Heart right ventricle (tissue), 16 donors: ENCODE results near the gene TMEM171. TPM values are rescaled to one million over a fixed set of nuclear protein-coding genes. Genes with fewer than 3 reads are reported as not detected.

Experiments
- ATAC-seq, 8 donors: fragments of 200-7000 bp; cut with Tn5 transposase; one replicate each; pipeline ENCODE4 v1.9.1; 2020; ENCODE audit warnings: mild to moderate bottlenecking in 8 of 8, moderate library complexity in 8 of 8, moderate number of reproducible peaks in 1 of 8
- DNase-seq, 2 donors: peaks; one replicate each; pipeline ENCODE4 v3.0.0-alpha.2; 2020
- H3K27ac ChIP-seq, 10 donors: fragments of 200-600 bp; sonication (generic) in 2 of 10; one replicate each; pipeline versions ENCODE4 v1.5.0 to v1.8.0; 2020 to 2022; ENCODE audit warnings: mild to moderate bottlenecking in 3 of 10
- H3K27me3 ChIP-seq, 7 donors: fragments of 200-600 bp; one replicate each; pipeline ENCODE4 v1.8.0; 2021 to 2022; ENCODE audit warnings: mild to moderate bottlenecking in 2 of 7
- H3K36me3 ChIP-seq, 9 donors: fragments of 200-600 bp; sonication (generic) in 1 of 9; one replicate each; pipeline versions ENCODE4 v1.5.0 to v1.8.0; 2020 to 2022; ENCODE audit warnings: mild to moderate bottlenecking in 2 of 9
- H3K4me1 ChIP-seq, 9 donors: fragments of 200-600 bp; sonication (generic) in 1 of 9; one replicate each; pipeline versions ENCODE4 v1.5.0 to v1.8.0; 2020 to 2022; ENCODE audit warnings: mild to moderate bottlenecking in 4 of 9
- H3K4me3 ChIP-seq, 10 donors: fragments of 200-600 bp; sonication (generic) in 2 of 10; one replicate each; pipeline versions ENCODE4 v1.5.0 to v1.8.0; 2020 to 2022; ENCODE audit warnings: mild to moderate bottlenecking in 7 of 10, moderate library complexity in 2 of 10
- H3K9me3 ChIP-seq, 11 donors: fragments of 200-600 bp in 10 of 11; sonication (generic) in 2 of 11; one replicate each; pipeline versions ENCODE4 v1.5.0 to v1.8.0; 2013 to 2022; ENCODE audit warnings: mild to moderate bottlenecking in 2 of 11, control low read depth in 1 of 11, moderate library complexity in 1 of 11
- WGBS, 2 donors: extraction: QIAGEN DNeasy Blood & Tissue Kit; methylation state at CpG; one replicate each; pipeline ENCODE4 v1.1.7; 2013; ENCODE audit warnings: inconsistent platforms in 1 of 2; 5-methylcytosine and 5-hydroxymethylcytosine counted together
- intact Hi-C, 10 donors: fragments of 100-400 bp; cut with DNase I; formaldehyde crosslinking; loops; one replicate each; pipeline versions ENCODE4 v1.11.1 to v1.14.2; 2022
- polyA plus RNA-seq, 2 donors: library from polyadenylated mRNA; stranded (reverse); fragments of 200-250 nt; gene quantifications; one replicate each; pipeline ENCODE4 v1.2.3, GENCODE V29; 2013
- total RNA-seq, 10 donors: library from RNA; stranded (reverse); fragmentation: NEBNext Ultra II Directional in 3 of 10; extraction: Animal tissue kit (Norgen Biotek cat#: 25700) in 3 of 10; gene quantifications; one replicate each; pipeline versions ENCODE4 v1.2.1 to v1.2.4, GENCODE V29; 2021 to 2023
- TF ChIP-seq, protein P1 (sequence below), 9 donors: fragments of 200-600 bp; sonication (generic) in 2 of 9; IDR thresholded peaks; one replicate each; pipeline versions ENCODE4 v1.5.0 to v1.8.0; 2021 to 2022; ENCODE audit warnings: antibody characterized with exemption in 9 of 9, mild to moderate bottlenecking in 5 of 9, moderate library complexity in 1 of 9
- donor health status: Arrhythmogenic right ventricular cardiomyopathy.
- donor health status: ischemic (EF 13 %, LVEDD 7.1; RV severe dilation, severe dysfunction).
- donor health status: healthy with polysubstance abuse.
- donor health status: DM: no; HTN: yes; CAD: no.
- donor health status: DM: no; HTN: no; CAD: no.
- donor health status: ischemic (EF 25% LVEDD 6.9; RV normal size, moderate dysfunction).
- donor health status: ischemic (EF 25% LVEDD 5.7; RV mildly dilated, moderate dysfunction).
- donor health status: healthy.
- donor health status: DM: yes; HTN: yes; CAD: no.
- donor health status: Ischemic cardiomyopathy.
- donor health status: ischemic (EF 35%, LVEDD 5.7; RV mildly dilated, moderate dysfunction).
- donor health status: nonischemic (EF 11% LVEDD 7.7; RV severe dilation, severe dysfunction).
- donor health status: DM: yes; HTN: yes; CAD: no.
- donor health status: PGD.
- donor health status: ischemic (EF 29% LVEDD 5.4; RV normal size, mild dysfunction).
- donor health status: nonischemic (EF 23%, LVEDD 6.1; RV moderate dilation, normal function).

Gene TMEM171
- total and polyA plus RNA-seq, 12 donors = 0.03 TPM; not detected in 11

DNA sequence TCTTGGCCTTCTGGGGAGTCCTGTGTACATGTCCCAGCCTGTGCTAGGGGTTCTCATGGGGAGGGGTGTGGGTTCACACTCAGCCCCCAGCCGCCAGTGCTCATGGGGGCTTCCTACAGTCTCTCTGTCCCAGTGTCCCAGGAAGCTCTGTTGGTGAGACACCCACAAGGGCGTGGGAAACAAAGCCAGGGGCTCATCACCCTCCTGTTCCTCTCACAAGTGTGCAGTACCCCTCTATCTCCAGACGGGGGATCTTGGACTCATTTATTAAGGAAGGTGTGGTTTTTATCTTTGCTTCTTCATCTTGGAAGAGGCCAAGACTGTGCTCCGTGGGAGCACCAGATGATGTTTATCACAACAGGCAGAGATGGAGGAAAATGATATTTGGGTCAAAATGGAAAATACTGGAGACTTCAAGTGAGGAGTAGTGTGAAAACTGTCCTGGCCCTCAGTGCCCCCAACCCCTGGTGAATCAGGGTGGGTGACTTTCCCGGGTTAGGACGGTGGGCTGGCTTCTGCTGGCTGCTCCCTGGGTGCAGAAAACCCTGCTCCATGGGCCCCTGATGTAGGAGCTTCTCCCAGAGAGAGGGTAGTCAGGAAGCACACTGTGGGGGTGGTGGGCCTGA lies 15.2 kb downstream of the TMEM171 start:
- intact Hi-C loops = no loop called here
- Histone ChIP-seq H3K4me1 (no peaks in the 10 kb centered on the region), H3K4me3 (no peak overlapping the region), H3K36me3 (no peaks in the 10 kb centered on the region), H3K9me3 (no peaks in the 10 kb centered on the region), H3K27me3 (peaks cover 7 to 49% (median 34%) of the 10 kb centered on the region in 7 donors), H3K27ac (no peak overlapping the region)
- ATAC-seq = no peak
- TF ChIP-seq, protein P1, sequence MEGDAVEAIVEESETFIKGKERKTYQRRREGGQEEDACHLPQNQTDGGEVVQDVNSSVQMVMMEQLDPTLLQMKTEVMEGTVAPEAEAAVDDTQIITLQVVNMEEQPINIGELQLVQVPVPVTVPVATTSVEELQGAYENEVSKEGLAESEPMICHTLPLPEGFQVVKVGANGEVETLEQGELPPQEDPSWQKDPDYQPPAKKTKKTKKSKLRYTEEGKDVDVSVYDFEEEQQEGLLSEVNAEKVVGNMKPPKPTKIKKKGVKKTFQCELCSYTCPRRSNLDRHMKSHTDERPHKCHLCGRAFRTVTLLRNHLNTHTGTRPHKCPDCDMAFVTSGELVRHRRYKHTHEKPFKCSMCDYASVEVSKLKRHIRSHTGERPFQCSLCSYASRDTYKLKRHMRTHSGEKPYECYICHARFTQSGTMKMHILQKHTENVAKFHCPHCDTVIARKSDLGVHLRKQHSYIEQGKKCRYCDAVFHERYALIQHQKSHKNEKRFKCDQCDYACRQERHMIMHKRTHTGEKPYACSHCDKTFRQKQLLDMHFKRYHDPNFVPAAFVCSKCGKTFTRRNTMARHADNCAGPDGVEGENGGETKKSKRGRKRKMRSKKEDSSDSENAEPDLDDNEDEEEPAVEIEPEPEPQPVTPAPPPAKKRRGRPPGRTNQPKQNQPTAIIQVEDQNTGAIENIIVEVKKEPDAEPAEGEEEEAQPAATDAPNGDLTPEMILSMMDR (IDR thresholded peaks at IDR 0.05) = peak in 2 of 9 donors; percentile 6 to 21
- WGBS, 2 donors = 65 to 69% methylated on average over 6 of the region's 6 CpGs
- DNase-seq = no peak

DNA sequence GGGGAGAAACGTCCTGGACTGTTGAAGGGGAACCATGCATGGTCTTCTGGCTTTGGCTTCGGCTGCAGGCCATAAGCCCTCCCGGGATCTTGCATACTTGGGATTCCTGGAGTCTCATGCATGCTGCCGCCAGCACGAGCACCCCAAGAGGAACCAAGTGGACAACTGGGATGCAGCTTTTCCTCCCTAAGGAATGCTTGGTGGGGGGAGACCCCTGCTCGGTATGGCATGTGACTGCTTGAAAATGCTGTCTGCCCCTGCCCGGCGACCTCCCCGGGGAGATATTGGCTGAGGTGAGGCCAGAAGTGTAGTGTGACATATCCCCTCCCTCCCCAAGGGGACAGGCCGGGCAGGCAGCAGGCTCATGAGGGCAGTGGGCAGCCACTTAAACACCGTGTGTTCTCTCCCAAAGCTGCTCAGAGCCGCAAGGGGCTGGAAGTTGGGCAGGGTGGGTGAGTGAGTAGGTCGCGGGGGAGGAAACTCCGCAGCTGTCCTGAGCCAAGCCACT lies 15.7 kb downstream of the TMEM171 start:
- Histone ChIP-seq H3K27me3 (peaks cover 7 to 52% (median 40%) of the 10 kb centered on the region in 7 donors), H3K36me3 (no peaks in the 10 kb centered on the region), H3K27ac (no peak overlapping the region), H3K4me3 (no peak overlapping the region), H3K4me1 (no peaks in the 10 kb centered on the region), H3K9me3 (no peaks in the 10 kb centered on the region)
- ATAC-seq (no peak), DNase-seq (no peak)
- TF ChIP-seq, protein P1 (IDR thresholded peaks at IDR 0.05) = no peak
- intact Hi-C loops = no loop called here
- WGBS, 2 donors = 22 to 24% methylated on average over 15 of the region's 15 CpGs

DNA sequence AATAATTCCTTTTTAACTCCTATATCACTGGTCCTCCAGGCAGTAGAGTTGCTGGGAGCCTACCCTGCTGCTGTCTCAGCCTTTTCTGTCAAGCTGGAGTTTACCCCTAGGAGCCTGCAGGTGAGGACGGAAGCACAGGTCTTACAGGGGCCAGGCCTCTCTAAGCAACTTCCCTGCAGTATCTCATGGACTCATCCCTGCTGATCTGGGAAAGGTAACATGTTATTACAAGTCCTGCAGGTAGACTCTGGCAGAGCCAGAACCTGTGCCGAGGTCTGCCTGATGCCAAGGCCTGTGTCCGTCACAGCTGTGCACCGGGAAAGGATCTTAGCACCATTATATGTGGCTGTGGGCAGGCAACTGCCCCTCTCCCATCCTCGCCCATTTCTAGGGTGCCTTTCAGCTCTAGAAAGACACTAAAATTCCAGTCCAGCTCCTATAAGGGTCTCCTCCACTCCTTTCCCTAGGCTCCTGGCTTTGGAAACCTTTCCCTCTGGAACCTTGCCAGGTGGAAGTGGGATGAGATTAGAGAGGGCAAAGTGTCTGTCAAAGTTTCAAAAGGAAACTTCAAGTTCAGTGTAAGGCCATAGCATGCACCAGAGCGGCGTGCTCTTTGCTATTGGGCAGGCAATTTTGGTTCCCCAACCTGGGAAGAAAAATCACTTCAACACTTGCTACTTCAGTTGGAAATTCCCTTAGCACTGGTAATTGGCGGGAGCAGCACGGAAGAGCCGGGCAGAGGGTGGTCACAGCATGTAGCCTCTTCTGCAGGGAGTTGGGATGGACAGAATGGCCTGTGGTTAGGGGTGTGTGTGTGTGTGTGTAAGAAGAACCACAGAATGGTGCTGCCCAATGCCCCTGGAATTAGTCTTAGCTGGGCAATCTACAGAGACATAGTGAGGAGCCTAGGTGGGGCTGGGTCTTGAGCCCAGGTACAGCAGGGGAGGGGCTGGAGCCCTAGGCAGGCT lies 17.5 kb downstream of the TMEM171 start:
- TF ChIP-seq, protein P1 (IDR thresholded peaks at IDR 0.05) = no peak
- ATAC-seq (no peak), DNase-seq (no peak)
- Histone ChIP-seq H3K4me1 (no peaks in the 10 kb centered on the region), H3K36me3 (no peaks in the 10 kb centered on the region), H3K4me3 (no peak overlapping the region), H3K27ac (no peak overlapping the region), H3K9me3 (no peaks in the 10 kb centered on the region), H3K27me3 (peaks cover 7 to 61% (median 41%) of the 10 kb centered on the region in 7 donors)
- 83 to 84% methylated on average over 10 of the region's 10 CpGs for WGBS, 2 donors
- intact Hi-C loops = no loop called here

DNA sequence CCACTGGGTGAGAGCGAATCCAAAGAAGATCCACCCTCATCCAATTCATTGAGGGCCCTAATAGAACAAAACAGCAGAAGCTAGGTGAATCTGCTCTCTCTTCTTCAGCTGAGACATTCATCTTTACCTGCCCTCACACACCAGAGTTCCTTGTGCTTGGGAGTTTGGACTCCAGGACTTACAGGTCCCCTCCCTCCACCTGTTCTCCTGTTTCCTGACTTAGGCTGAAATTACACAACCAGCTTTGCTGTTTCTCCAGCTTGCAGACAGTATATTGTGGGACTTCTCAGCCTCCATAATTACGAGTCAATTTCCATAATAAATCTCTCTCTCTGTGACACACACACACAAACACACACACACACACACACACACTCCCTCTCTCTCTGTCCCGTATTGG lies 19.1 kb downstream of the TMEM171 start:
- Histone ChIP-seq H3K4me1 (no peaks in the 10 kb centered on the region), H3K9me3 (no peaks in the 10 kb centered on the region), H3K27me3 (peaks cover 7 to 51% (median 41%) of the 10 kb centered on the region in 7 donors), H3K27ac (no peak overlapping the region), H3K36me3 (no peaks in the 10 kb centered on the region), H3K4me3 (no peak overlapping the region)
- WGBS, 2 donors = 88% methylated on average over 3 of the region's 3 CpGs
- no peak for ATAC-seq
- intact Hi-C loops = no loop called here
- TF ChIP-seq, protein P1 (IDR thresholded peaks at IDR 0.05) = no peak
- no peak for DNase-seq
